AG09309 (cell line): ENCODE measurements around the gene IMPDH1.

Experiments used
- DNase-seq: peaks from one replicate; pipeline ENCODE4 v3.0.0-alpha.2; 2010; ENCODE audit warnings: low read depth
- H3K4me3 ChIP-seq: 2 replicates; pipeline ENCODE4 v1.5.1; 2011; ENCODE audit warnings: mild to moderate bottlenecking, low read depth, low read length, moderate library complexity; ENCODE audit not compliant: control insufficient read depth
- CTCF ChIP-seq: IDR thresholded peaks from 2 replicates; pipeline ENCODE4 v1.5.1; 2011; ENCODE audit warnings: mild to moderate bottlenecking, low read depth, low read length, inconsistent platforms; ENCODE audit not compliant: insufficient read depth, control insufficient read depth; ENCODE audit errors: missing control alignments

The IMPDH1 gene

GRCh38 chr7:128399991-128400390, 9.8 kb downstream of the IMPDH1 start:
- no peak for DNase-seq
- no peak overlapping the region for H3K4me3 ChIP-seq
- no peak for TF ChIP-seq CTCF

GRCh38 chr7:128398841-128399135, 11.0 kb downstream of the IMPDH1 start:
- H3K4me3 ChIP-seq = no peak overlapping the region
- no peak for DNase-seq
- no peak for TF ChIP-seq CTCF

- peak; percentile 90 for TF ChIP-seq CTCF
- H3K4me3 ChIP-seq = no peak overlapping the region
- DNase-seq = no peak
Measured at GRCh38 chr7:128398016-128398840, 11.6 kb downstream of the IMPDH1 start.

GRCh38 chr7:128396357-128396756, 13.4 kb downstream of the IMPDH1 start:
- TF ChIP-seq CTCF = no peak
- no peak overlapping the region for H3K4me3 ChIP-seq

GRCh38 chr7:128395748-128396147, 14.0 kb downstream of the IMPDH1 start:
- no peak for TF ChIP-seq CTCF
- no peak for DNase-seq
- no peak overlapping the region for H3K4me3 ChIP-seq

More at GRCh38 chr7:128396357-128396756, 13.4 kb downstream of the IMPDH1 start:
- no peak for DNase-seq

GRCh38 chr7:128394904-128395496, 14.8 kb downstream of the IMPDH1 start:
- TF ChIP-seq CTCF = no peak
- no peak for DNase-seq
- H3K4me3 ChIP-seq = no peak overlapping the region
